PC-3 (cell line): Measurements from ENCODE around the gene GPC2.

Experiments used
- CTCF ChIP-seq: fragments of 300-600 bp; sonication (generic); conservative IDR thresholded peaks from 2 replicates; pipeline ENCODE4 v1.5.1; 2017; ENCODE audit warnings: antibody characterized with exemption, low read depth, mild to moderate bottlenecking, low read length
- EZH2 ChIP-seq: fragments of 300-600 bp; sonication (generic); IDR thresholded peaks from one replicate; pipeline ENCODE4 v1.6.1; 2017; ENCODE audit warnings: antibody characterized with exemption, mild to moderate bottlenecking, low read length; ENCODE audit not compliant: unreplicated experiment

- TF ChIP-seq CTCF = no peak
- TF ChIP-seq EZH2 = no peak
These were observed 8.5 kb upstream of the GPC2 start for GRCh38 chr7:100185726-100186125.
